ENCODE data around the gene NTRK3.

Gene NTRK3

GRCh38 chr15:88257311-88258092 lies 963 bp upstream of the NTRK3 start:
- no peak for DNase-seq (ENCODE audit: low read depth in 2 of 2)

GRCh38 chr15:88255484-88256278 lies 858 bp downstream of the NTRK3 start:
- no peak for DNase-seq (ENCODE audit: low read depth in 2 of 2)

- DNase-seq (ENCODE audit: low read depth in 2 of 2): no peak
Observed at GRCh38 chr15:88255087-88255483, 1.5 kb downstream of the NTRK3 start.

- no peak for DNase-seq (ENCODE audit: low read depth in 2 of 2)
Observed at GRCh38 chr15:88252441-88252840, 4.1 kb downstream of the NTRK3 start.

- no peak for DNase-seq (ENCODE audit: low read depth in 2 of 2)
Observed at GRCh38 chr15:88250826-88251225, 5.7 kb downstream of the NTRK3 start.

- DNase-seq (ENCODE audit: low read depth in 2 of 2): no peak
Observed at GRCh38 chr15:88249220-88249619, 7.3 kb downstream of the NTRK3 start.

GRCh38 chr15:88247914-88248313 lies 8.6 kb downstream of the NTRK3 start:
- no peak for DNase-seq (ENCODE audit: low read depth in 2 of 2)

- DNase-seq (ENCODE audit: low read depth in 2 of 2): peak; percentile 52 to 64
Observed at GRCh38 chr15:88246666-88247446, 9.7 kb downstream of the NTRK3 start.

- DNase-seq (ENCODE audit: low read depth in 2 of 2): no peak
Observed at GRCh38 chr15:88246081-88246480, 10.5 kb downstream of the NTRK3 start.

- DNase-seq (ENCODE audit: low read depth in 2 of 2): no peak
Observed at GRCh38 chr15:88243895-88244787, 12.4 kb downstream of the NTRK3 start.

- no peak for DNase-seq (ENCODE audit: low read depth in 2 of 2)
Observed at GRCh38 chr15:88242586-88243555, 13.7 kb downstream of the NTRK3 start.

- DNase-seq (ENCODE audit: low read depth in 2 of 2): no peak
Observed at GRCh38 chr15:88241461-88241860, 15.1 kb downstream of the NTRK3 start.

GRCh38 chr15:88241060-88241459 lies 15.5 kb downstream of the NTRK3 start:
- DNase-seq (ENCODE audit: low read depth in 2 of 2): no peak

GRCh38 chr15:88239594-88239993 lies 16.9 kb downstream of the NTRK3 start:
- no peak for DNase-seq (ENCODE audit: low read depth in 2 of 2)

- DNase-seq (ENCODE audit: low read depth in 2 of 2): no peak
Observed at GRCh38 chr15:88238618-88239430, 17.7 kb downstream of the NTRK3 start.

- no peak for DNase-seq (ENCODE audit: low read depth in 2 of 2)
Observed at GRCh38 chr15:88234711-88235110, 21.8 kb downstream of the NTRK3 start.

GRCh38 chr15:88233921-88234320 lies 22.6 kb downstream of the NTRK3 start:
- DNase-seq (ENCODE audit: low read depth in 2 of 2): no peak

- no peak for DNase-seq (ENCODE audit: low read depth in 2 of 2)
Observed at GRCh38 chr15:88232771-88233201, 23.8 kb downstream of the NTRK3 start.
